Measurements from ENCODE around the gene CNTN6.

DNA sequence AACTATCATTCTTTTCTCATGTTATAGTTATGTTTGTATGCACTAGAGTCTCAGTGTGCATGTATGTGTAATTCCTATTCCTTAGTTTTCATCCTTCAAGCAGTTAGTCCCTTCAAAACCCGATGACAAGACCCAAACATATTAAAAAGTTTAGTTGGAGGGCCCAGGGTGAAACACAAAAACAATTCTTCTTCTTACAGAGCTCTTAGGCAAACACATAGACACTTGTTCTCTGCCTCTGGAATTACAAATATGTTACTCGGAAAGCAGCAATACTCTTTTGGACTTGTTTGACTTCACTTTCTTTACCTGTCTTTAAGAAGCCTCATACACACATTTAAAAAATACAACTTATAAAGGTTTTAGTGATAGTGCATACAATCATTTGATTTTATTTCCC, 763 bp upstream of the CNTN6 start:
- TF ChIP-seq, protein P1, sequence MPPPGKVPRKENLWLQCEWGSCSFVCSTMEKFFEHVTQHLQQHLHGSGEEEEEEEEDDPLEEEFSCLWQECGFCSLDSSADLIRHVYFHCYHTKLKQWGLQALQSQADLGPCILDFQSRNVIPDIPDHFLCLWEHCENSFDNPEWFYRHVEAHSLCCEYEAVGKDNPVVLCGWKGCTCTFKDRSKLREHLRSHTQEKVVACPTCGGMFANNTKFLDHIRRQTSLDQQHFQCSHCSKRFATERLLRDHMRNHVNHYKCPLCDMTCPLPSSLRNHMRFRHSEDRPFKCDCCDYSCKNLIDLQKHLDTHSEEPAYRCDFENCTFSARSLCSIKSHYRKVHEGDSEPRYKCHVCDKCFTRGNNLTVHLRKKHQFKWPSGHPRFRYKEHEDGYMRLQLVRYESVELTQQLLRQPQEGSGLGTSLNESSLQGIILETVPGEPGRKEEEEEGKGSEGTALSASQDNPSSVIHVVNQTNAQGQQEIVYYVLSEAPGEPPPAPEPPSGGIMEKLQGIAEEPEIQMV (CRISPR knock-in tag; IDR thresholded peaks at IDR 0.05; ENCODE audit: low read depth) = no peak
- TF ChIP-seq, protein P2, sequence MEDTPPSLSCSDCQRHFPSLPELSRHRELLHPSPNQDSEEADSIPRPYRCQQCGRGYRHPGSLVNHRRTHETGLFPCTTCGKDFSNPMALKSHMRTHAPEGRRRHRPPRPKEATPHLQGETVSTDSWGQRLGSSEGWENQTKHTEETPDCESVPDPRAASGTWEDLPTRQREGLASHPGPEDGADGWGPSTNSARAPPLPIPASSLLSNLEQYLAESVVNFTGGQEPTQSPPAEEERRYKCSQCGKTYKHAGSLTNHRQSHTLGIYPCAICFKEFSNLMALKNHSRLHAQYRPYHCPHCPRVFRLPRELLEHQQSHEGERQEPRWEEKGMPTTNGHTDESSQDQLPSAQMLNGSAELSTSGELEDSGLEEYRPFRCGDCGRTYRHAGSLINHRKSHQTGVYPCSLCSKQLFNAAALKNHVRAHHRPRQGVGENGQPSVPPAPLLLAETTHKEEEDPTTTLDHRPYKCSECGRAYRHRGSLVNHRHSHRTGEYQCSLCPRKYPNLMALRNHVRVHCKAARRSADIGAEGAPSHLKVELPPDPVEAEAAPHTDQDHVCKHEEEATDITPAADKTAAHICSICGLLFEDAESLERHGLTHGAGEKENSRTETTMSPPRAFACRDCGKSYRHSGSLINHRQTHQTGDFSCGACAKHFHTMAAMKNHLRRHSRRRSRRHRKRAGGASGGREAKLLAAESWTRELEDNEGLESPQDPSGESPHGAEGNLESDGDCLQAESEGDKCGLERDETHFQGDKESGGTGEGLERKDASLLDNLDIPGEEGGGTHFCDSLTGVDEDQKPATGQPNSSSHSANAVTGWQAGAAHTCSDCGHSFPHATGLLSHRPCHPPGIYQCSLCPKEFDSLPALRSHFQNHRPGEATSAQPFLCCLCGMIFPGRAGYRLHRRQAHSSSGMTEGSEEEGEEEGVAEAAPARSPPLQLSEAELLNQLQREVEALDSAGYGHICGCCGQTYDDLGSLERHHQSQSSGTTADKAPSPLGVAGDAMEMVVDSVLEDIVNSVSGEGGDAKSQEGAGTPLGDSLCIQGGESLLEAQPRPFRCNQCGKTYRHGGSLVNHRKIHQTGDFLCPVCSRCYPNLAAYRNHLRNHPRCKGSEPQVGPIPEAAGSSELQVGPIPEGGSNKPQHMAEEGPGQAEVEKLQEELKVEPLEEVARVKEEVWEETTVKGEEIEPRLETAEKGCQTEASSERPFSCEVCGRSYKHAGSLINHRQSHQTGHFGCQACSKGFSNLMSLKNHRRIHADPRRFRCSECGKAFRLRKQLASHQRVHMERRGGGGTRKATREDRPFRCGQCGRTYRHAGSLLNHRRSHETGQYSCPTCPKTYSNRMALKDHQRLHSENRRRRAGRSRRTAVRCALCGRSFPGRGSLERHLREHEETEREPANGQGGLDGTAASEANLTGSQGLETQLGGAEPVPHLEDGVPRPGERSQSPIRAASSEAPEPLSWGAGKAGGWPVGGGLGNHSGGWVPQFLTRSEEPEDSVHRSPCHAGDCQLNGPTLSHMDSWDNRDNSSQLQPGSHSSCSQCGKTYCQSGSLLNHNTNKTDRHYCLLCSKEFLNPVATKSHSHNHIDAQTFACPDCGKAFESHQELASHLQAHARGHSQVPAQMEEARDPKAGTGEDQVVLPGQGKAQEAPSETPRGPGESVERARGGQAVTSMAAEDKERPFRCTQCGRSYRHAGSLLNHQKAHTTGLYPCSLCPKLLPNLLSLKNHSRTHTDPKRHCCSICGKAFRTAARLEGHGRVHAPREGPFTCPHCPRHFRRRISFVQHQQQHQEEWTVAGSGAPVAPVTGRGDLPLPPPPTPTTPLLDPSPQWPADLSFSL (CRISPR knock-in tag; IDR thresholded peaks at IDR 0.05) = no peak
- TF ChIP-seq, protein P3, sequence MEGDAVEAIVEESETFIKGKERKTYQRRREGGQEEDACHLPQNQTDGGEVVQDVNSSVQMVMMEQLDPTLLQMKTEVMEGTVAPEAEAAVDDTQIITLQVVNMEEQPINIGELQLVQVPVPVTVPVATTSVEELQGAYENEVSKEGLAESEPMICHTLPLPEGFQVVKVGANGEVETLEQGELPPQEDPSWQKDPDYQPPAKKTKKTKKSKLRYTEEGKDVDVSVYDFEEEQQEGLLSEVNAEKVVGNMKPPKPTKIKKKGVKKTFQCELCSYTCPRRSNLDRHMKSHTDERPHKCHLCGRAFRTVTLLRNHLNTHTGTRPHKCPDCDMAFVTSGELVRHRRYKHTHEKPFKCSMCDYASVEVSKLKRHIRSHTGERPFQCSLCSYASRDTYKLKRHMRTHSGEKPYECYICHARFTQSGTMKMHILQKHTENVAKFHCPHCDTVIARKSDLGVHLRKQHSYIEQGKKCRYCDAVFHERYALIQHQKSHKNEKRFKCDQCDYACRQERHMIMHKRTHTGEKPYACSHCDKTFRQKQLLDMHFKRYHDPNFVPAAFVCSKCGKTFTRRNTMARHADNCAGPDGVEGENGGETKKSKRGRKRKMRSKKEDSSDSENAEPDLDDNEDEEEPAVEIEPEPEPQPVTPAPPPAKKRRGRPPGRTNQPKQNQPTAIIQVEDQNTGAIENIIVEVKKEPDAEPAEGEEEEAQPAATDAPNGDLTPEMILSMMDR (CRISPR knock-in tag; IDR thresholded peaks at IDR 0.05) = no peak
- TF ChIP-seq NR2C2 (CRISPR knock-in tag; IDR thresholded peaks at IDR 0.05; ENCODE audit: borderline replicate concordance) = no peak
